Mucosa of rectum (tissue), 2 donors: ENCODE data around the gene KRTAP10-6.
"Not testable (repeated sequence)": the region's sequence is repeated elsewhere in the genome, so short reads cannot be mapped to it uniquely, and the experiment has no call there.

Source experiments
- H3K27ac ChIP-seq, 2 donors: one replicate each; pipeline ENCODE4 v1.7.0; 2013; ENCODE audit warnings: inconsistent platforms in 2 of 2, low read depth in 2 of 2, low read length in 2 of 2
- H3K27me3 ChIP-seq, 2 donors: one replicate each; pipeline ENCODE4 v1.7.0; 2013; ENCODE audit warnings: low read length in 2 of 2; ENCODE audit not compliant: control insufficient read depth in 2 of 2, insufficient read depth in 2 of 2
- H3K36me3 ChIP-seq, 2 donors: one replicate each; pipeline ENCODE4 v1.7.0; 2013; ENCODE audit warnings: low read length in 2 of 2; ENCODE audit not compliant: control insufficient read depth in 2 of 2, insufficient read depth in 2 of 2
- H3K4me1 ChIP-seq, 2 donors: one replicate each; pipeline ENCODE4 v1.7.0; 2013; ENCODE audit warnings: low read length in 2 of 2, mild to moderate bottlenecking in 1 of 2; ENCODE audit not compliant: control insufficient read depth in 2 of 2, insufficient read depth in 2 of 2
- H3K4me3 ChIP-seq, 2 donors: one replicate each; pipeline ENCODE4 v1.7.0; 2013; ENCODE audit warnings: low read length in 2 of 2
- H3K9ac ChIP-seq, 2 donors: one replicate each; pipeline ENCODE4 v1.7.0; 2013; ENCODE audit warnings: low read length in 2 of 2, low read depth in 1 of 2, mild to moderate bottlenecking in 1 of 2
- H3K9me3 ChIP-seq, 2 donors: one replicate each; pipeline ENCODE4 v1.7.0; 2013; ENCODE audit warnings: low read length in 2 of 2; ENCODE audit not compliant: control insufficient read depth in 2 of 2
- donor health status: healthy.
- donor health status: Normal muscosa, but diverticular disease.

The KRTAP10-6 gene

GRCh38 chr21:44558329-44558675 lies 34.0 kb downstream of the KRTAP10-6 start:
- not testable (repeated sequence) for H3K9me3 ChIP-seq, H3K27me3 ChIP-seq, H3K36me3 ChIP-seq

GRCh38 chr21:44557491-44558328 lies 34.6 kb downstream of the KRTAP10-6 start:
- Histone ChIP-seq H3K9ac (no peak overlapping the region), H3K36me3 (no peaks in the 10 kb centered on the region), H3K27ac (no peak overlapping the region), H3K9me3 (no peaks in the 10 kb centered on the region), H3K4me1 (no peaks in the 10 kb centered on the region), H3K4me3 (no peak overlapping the region), H3K27me3 (peaks cover 5 to 6% of the 10 kb centered on the region in 2 donors)

More at GRCh38 chr21:44558329-44558675, 34.0 kb downstream of the KRTAP10-6 start:
- not testable (repeated sequence) for H3K4me1 ChIP-seq, H3K4me3 ChIP-seq, H3K9ac ChIP-seq, H3K27ac ChIP-seq

DNA sequence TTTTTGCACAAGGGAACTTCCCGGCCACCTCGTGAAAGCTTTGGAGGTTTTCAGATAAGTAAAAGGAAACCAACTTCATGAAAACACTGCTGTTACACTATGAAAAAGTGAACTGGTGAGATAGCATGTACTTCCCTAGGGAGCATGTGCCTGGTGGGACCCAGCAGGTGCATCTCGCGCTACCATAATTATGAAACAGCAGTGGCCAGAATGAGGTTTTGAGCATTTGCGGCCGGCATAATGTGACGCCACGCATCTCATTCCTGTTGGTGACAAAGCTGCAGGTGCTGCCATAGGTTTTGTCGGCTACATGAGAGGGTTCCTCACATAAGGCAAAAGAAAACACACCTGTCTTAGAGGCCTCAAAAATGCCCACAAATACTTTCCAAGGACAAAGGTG lies 35.4 kb downstream of the KRTAP10-6 start:
- peaks cover 5 to 6% of the 10 kb centered on the region in 2 donors for H3K27me3 ChIP-seq
- H3K9me3 ChIP-seq, result no peaks in the 10 kb centered on the region
- no peak overlapping the region for H3K27ac ChIP-seq
- H3K4me3 ChIP-seq, result no peak overlapping the region
- H3K4me1 ChIP-seq, result no peaks in the 10 kb centered on the region
- H3K9ac ChIP-seq, result no peak overlapping the region
- no peaks in the 10 kb centered on the region for H3K36me3 ChIP-seq

GRCh38 chr21:44555200-44555875 lies 37.0 kb downstream of the KRTAP10-6 start:
- no peaks in the 10 kb centered on the region for H3K9me3 ChIP-seq
- no peaks in the 10 kb centered on the region for H3K36me3 ChIP-seq
- no peak overlapping the region for H3K4me3 ChIP-seq
- H3K9ac ChIP-seq, result no peak overlapping the region
- H3K4me1 ChIP-seq, result no peaks in the 10 kb centered on the region
- H3K27me3 ChIP-seq, result peaks cover 5 to 6% of the 10 kb centered on the region in 2 donors
- no peak overlapping the region for H3K27ac ChIP-seq

DNA sequence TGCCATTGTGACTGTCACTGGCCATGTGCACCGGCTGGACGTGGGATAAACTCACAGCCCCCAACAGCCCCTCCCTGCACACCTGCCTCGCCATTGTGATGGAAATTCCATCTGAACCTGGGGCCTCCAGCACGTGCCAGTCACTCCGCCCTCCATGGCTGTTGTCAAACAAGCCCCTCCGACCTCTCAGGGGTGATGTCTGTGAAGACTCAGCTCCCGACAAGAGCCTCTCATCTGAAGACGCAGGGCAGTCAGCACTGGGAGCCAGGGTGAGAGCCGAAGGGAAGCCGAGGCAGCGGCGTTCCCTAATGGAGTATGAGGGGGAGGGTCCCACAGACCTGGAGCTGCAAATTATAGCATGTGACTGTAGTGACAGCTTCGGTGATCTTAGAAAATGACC lies 39.6 kb downstream of the KRTAP10-6 start:
- no peak overlapping the region for H3K9ac ChIP-seq
- H3K4me3 ChIP-seq, result no peak overlapping the region
- H3K27me3 ChIP-seq, result peaks cover 3 to 4% of the 10 kb centered on the region in 2 donors
- no peaks in the 10 kb centered on the region for H3K9me3 ChIP-seq
- H3K27ac ChIP-seq, result no peak overlapping the region
- H3K4me1 ChIP-seq, result no peaks in the 10 kb centered on the region
- H3K36me3 ChIP-seq, result no peaks in the 10 kb centered on the region

- H3K27ac ChIP-seq, result no peak overlapping the region
- H3K9ac ChIP-seq, result no peak overlapping the region
- H3K27me3 ChIP-seq, result peaks cover 0 to 2% of the 10 kb centered on the region in 2 donors
- H3K36me3 ChIP-seq, result no peaks in the 10 kb centered on the region
- H3K9me3 ChIP-seq, result no peaks in the 10 kb centered on the region
- H3K4me3 ChIP-seq, result no peak overlapping the region
- no peaks in the 10 kb centered on the region for H3K4me1 ChIP-seq
Observed at GRCh38 chr21:44552136-44552535, 40.2 kb downstream of the KRTAP10-6 start.

- H3K9ac ChIP-seq, result no peak within 1 kb of the TSS
- H3K36me3 ChIP-seq, result no peaks in the 10 kb centered on the region
- no peaks in the 10 kb centered on the region for H3K9me3 ChIP-seq
- peaks cover 0 to 2% of the 10 kb centered on the region in 2 donors for H3K27me3 ChIP-seq
- no peak within 1 kb of the TSS for H3K27ac ChIP-seq
- H3K4me3 ChIP-seq, result no peak within 1 kb of the TSS
- H3K4me1 ChIP-seq, result no peaks in the 10 kb centered on the region
Observed at GRCh38 chr21:44551340-44551961, 40.9 kb downstream of the KRTAP10-6 start, which contains the start of gene KRTAP10-2. KRTAP10-2 (minus strand) TSS chr21:44551505; CDS start chr21:44551458, 47 bp downstream.

GRCh38 chr21:44550807-44551206 lies 41.5 kb downstream of the KRTAP10-6 start:
- Histone ChIP-seq H3K4me1 (no peaks in the 10 kb centered on the region), H3K27ac (no peak overlapping the region), H3K9ac (no peak overlapping the region), H3K36me3 (no peaks in the 10 kb centered on the region), H3K4me3 (no peak overlapping the region), H3K27me3 (peaks cover 0 to 2% of the 10 kb centered on the region in 2 donors), H3K9me3 (no peaks in the 10 kb centered on the region)

DNA sequence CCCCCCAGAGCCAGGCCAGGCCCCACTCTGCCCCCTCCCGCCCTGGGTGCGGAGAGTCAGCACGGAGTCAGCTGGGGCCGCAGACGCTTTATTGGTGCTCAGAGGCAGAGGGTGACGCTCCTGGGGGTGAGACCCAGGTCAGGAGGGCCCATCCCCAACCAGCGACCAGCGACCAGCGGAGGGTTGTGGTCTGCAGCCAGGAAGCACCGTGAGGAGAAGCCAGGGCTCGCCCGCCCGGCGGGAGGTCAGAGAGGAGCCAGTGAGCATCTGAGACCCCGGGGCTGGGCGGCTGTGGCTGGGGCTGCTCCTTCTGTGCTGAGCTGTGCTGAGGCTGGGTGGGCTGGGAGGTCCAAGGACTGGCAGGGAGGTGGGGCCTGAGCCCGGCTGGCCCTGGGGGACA lies 42.0 kb downstream of the KRTAP10-6 start:
- H3K27ac ChIP-seq, H3K36me3 ChIP-seq, H3K9ac ChIP-seq, H3K4me3 ChIP-seq, H3K27me3 ChIP-seq, H3K9me3 ChIP-seq, H3K4me1 ChIP-seq: not testable (repeated sequence)
